Stimulated activated CD8-positive, alpha-beta memory T cell treated with anti-CD3 and anti-CD28 coated beads, Interleukin-15, amount 100 ng/mL, for 1 hour (primary cell): ENCODE measurements around the gene CD276.
"Not testable (repeated sequence)": the region's sequence is repeated elsewhere in the genome, so short reads cannot be mapped to it uniquely, and the experiment has no call there.

ENCODE experiments used
- DNase-seq: peaks from one replicate; pipeline ENCODE4 v3.0.0-alpha.2; 2020; ENCODE audit warnings: low read depth

Gene CD276

DNA sequence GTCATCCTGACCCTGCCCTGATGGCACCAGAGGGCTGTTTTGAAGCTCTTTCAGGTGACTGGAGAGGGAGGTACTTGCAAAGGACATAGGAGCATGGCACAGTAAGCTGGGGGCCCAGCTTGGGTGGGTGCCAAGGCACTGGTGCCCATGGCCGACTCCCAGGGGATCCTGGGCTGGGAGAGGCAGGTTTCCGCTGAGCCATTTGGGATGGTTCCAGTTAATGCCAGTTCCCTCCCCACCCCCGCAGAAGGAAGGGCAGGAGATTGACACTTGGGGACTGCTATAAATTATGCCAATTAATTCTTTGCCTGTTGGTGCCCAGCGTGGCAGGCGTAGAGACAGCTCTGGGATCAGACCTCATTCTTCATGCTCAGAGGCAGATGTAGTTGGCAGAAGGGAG is 26.1 kb downstream of the CD276 start:
- DNase-seq = no peak

GRCh38 chr15:73711526-73711925 is 27.3 kb downstream of the CD276 start:
- DNase-seq = no peak

GRCh38 chr15:73712107-73712506 is 27.9 kb downstream of the CD276 start:
- no peak for DNase-seq

DNA sequence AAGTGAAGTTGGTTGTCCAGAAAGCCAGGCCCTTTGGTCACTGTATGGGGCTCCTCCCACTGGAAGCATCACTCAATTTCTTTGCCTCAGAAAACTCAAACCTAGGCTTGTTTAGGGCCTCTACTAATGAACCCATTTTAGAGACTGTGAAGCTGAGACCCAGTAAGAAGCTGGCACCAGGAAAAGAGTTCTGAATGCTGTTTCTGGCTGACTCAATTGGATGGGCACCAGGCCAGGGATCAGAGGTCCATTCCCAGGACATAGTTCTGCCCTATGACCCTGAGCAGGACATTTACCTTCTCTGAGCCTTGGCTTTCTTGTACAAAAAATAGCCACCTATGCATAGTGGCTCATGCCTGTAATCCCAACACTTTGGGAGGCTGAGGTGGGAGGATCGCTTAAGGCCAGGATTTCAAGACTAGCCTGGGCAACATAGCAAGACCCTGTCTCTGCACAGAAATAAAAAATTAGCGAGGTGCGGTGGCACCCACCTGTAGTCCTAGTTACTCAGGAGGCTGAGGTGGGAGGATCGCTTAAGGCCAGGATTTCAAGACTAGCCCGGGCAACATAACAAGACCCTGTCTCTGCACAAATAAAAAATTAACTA is 30.6 kb downstream of the CD276 start:
- DNase-seq = no peak

- no peak for DNase-seq
Observed at GRCh38 chr15:73715417-73715816, 31.2 kb downstream of the CD276 start.

DNA sequence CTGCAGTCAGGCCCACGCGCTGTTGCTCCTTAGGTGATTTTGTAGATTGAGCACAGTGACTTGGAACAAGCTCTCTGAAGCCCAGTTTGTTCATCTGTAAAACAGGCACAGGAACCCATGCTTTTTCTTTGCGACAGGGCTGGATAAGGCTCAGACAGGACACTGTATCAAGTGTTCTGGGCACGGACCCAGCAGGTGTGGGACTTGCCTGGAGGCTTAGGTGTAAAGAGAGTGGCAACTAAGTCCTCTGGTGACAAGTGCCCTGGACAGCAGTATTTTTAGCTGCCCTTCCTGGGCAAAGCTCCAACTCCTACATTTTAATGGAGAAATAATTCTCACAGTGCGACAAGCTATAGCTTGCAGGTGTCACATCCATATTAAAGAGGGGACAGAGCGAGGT is 32.2 kb downstream of the CD276 start:
- no peak for DNase-seq

DNA sequence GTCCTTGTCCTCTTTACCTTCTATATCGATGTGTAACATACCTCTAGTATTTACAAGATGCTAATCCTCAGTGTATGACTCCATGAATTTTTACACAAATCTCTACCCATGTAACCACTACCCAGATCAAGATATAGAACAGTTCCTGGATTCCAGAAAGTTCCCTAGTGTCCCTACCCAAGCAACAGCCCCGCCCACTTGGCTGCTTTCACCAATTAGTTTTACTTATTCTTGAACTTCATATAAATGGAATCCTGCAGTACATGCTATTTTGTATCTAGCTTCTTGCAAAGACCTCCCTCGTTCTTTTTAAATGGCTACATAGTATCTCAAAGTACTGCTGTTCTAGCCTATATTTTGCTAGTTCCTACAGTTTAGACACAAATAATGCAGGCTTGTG is 33.0 kb downstream of the CD276 start:
- DNase-seq = no peak

- no peak for DNase-seq
Observed at GRCh38 chr15:73717802-73718201, 33.6 kb downstream of the CD276 start.

- DNase-seq = no peak
Observed at GRCh38 chr15:73718694-73719093, 34.5 kb downstream of the CD276 start.

GRCh38 chr15:73722425-73722824 is 38.2 kb downstream of the CD276 start:
- DNase-seq = no peak

- no peak for DNase-seq
Observed at GRCh38 chr15:73723191-73723590, 39.0 kb downstream of the CD276 start.

GRCh38 chr15:73724212-73724611 is 40.0 kb downstream of the CD276 start:
- DNase-seq = no peak

GRCh38 chr15:73727330-73727976 is 43.3 kb downstream of the CD276 start:
- no peak for DNase-seq

GRCh38 chr15:73732051-73732450 is 47.9 kb downstream of the CD276 start:
- DNase-seq = not testable (repeated sequence)

DNA sequence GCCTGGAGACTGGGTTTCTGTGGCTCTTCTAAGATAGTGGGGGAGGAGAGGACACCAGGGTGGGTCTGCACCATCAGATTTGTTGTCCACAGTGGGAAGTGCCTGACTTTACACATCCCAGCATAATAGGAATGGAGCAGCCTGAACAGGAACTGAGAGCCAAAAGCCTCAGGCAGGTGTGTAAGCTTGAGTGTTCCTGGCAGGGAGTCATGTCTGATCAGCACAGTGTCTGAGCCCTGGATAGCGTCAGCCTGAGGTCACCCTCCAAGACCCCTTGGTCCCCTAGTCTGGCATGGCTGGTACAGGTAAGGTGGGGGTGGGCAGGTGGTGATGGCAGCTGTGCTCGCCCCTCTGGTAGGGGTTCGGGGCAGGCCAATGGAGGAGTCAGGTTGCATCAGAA is 48.7 kb downstream of the CD276 start:
- no peak for DNase-seq

GRCh38 chr15:73737535-73737934 is 53.4 kb downstream of the CD276 start:
- DNase-seq = no peak

DNA sequence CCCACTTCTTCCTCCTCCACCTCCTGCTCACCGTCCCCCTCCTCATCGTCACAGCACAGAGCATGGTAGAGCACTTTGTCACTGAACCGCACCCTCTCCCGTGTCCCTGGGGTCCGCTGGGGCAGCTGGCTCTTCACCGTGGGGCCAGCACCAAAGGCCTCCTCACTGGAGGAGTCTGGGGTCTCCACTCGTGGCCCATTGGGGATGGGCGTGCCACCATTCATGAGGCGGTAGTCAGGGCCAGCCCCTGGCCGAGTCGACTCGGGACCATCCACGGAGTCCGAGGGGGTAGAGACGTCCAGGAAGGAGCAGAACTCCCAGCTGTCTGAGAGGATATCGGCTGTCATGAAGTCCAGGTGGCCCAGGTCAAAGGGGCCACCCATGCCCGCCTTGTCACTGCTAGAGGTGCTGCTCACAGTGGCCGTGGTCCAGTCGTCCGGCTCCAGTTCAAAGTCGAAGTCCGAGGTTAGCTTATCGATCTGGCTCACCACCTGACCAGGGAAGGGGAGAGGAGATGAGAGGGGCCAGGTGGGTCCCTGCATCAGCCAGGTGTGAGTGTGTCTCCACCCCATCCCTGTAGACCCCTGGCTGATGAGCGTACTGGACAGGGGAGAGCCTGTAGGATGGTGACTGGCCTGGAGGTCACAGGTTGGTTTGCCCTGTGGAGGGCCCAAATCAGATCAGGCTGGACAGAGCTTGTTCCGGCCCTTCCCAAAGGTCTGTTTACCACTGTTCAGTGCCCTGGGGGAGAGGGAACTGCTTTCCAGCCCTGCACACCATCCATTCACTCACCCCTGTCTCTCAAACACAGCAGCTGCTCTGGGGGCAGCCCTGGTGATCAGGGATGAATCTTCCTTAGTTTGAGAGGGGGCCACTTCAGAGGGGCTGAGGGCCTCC is 56.2 kb downstream of the CD276 start:
- no peak for DNase-seq

DNA sequence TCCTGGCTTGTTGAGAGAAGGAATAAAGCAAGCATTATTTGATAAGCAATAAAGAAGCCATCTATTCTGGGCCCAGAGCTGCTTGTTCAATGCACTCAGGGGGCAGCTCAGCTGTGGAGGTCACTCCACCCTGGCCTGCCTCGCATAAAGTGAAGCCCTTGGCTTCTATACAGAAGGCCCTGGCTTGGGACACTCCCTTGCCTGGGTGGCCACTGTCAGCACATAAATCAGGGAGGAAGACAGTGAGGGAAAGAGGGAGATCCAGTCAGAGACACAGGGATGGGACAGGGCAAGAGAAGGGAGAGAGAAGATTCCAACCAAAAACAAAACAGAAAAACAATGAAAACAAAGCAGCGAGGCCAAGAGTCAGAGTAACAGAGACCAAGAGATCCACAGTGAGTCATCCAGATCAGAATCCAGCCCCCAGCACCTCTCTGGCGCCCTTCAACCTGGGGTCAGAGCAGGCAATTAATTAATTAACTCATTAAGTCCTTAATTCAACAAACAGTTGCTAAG is 57.2 kb downstream of the CD276 start:
- no peak for DNase-seq

- no peak for DNase-seq
Observed at GRCh38 chr15:73744293-73744692, 60.1 kb downstream of the CD276 start.

- no peak for DNase-seq
Observed at GRCh38 chr15:73745073-73745472, 60.9 kb downstream of the CD276 start.

- no peak for DNase-seq
Observed at GRCh38 chr15:73746261-73746660, 62.1 kb downstream of the CD276 start.

GRCh38 chr15:73746883-73747282 is 62.7 kb downstream of the CD276 start:
- no peak for DNase-seq
